HepG2 (cell line): ENCODE measurements around the gene MBD5.

Experiments
- CHD2 ChIP-seq: IDR thresholded peaks from 2 replicates; pipeline ENCODE4 v1.6.1; 2011; ENCODE audit warnings: low read depth, low read length, improper control_type of control experiment
- HCFC1 ChIP-seq: fragments of 150-350 bp; IDR thresholded peaks from 2 replicates; pipeline ENCODE4 v1.6.1; 2014; ENCODE audit warnings: low read depth, low read length
- HNRNPUL1 ChIP-seq: fragments of 200-400 bp; formaldehyde crosslinking; IDR thresholded peaks from 2 replicates; pipeline ENCODE4 v1.6.1; 2017; ENCODE audit warnings: low read depth, mild to moderate bottlenecking, low read length, moderate library complexity
- LCORL ChIP-seq, 2 experiments: fragments of 450-650 bp in 1 of 2; sonication (generic) in 1 of 2; formaldehyde crosslinking in 1 of 2; IDR thresholded peaks; 2 replicates each; pipeline versions ENCODE4 v1.5.0 to v1.6.1; 2017 to 2020; ENCODE audit warnings: antibody characterized with exemption in 1 of 2, missing genetic modification reagents in 1 of 2
- MYNN ChIP-seq: sonication (generic); formaldehyde crosslinking; IDR thresholded peaks from 2 replicates; pipeline ENCODE4 v1.4.0; 2020; ENCODE audit warnings: mild to moderate bottlenecking, low read depth, missing genetic modification reagents
- NFYC ChIP-seq: IDR thresholded peaks from 2 replicates; pipeline ENCODE4 v1.6.1; 2016; ENCODE audit warnings: missing genetic modification reagents, missing compliant biosample characterization
- NR0B2 ChIP-seq: sonication (generic); formaldehyde crosslinking; IDR thresholded peaks from 2 replicates; pipeline ENCODE4 v1.4.0; 2020; ENCODE audit warnings: mild to moderate bottlenecking, missing genetic modification reagents
- PLSCR1 ChIP-seq: sonication (generic); formaldehyde crosslinking; IDR thresholded peaks from 2 replicates; pipeline ENCODE4 v1.5.0; 2020; ENCODE audit warnings: missing genetic modification reagents, mild to moderate bottlenecking, borderline replicate concordance
- POLR2AphosphoS5 ChIP-seq: IDR thresholded peaks from 2 replicates; pipeline ENCODE4 v1.6.1; 2012; ENCODE audit warnings: low read depth, low read length
- RFX1 ChIP-seq: fragments of 450-650 bp; IDR thresholded peaks from 2 replicates; pipeline ENCODE4 v1.6.1; 2017
- ZBED4 ChIP-seq: sonication (generic); formaldehyde crosslinking; IDR thresholded peaks from 2 replicates; pipeline ENCODE4 v1.4.0; 2020; ENCODE audit warnings: missing genetic modification reagents, borderline replicate concordance
- ZBTB7A ChIP-seq: sonication (generic); formaldehyde crosslinking; IDR thresholded peaks from 2 replicates; pipeline ENCODE4 v1.8.0; 2022; ENCODE audit warnings: mild to moderate bottlenecking, missing genetic modification reagents
- ZNF280B ChIP-seq: sonication (generic); formaldehyde crosslinking; IDR thresholded peaks from 2 replicates; pipeline ENCODE4 v1.5.0; 2020; ENCODE audit warnings: missing genetic modification reagents, mild to moderate bottlenecking, borderline replicate concordance
- ZNF512 ChIP-seq: sonication (generic); formaldehyde crosslinking; IDR thresholded peaks from 2 replicates; pipeline ENCODE4 v1.4.0; 2020; ENCODE audit warnings: mild to moderate bottlenecking, missing genetic modification reagents

- no peak for TF ChIP-seq POLR2AphosphoS5
- TF ChIP-seq MYNN (CRISPR knock-in tag): no peak
- no peak for TF ChIP-seq HCFC1
- TF ChIP-seq ZBTB7A (CRISPR knock-in tag): no peak
- TF ChIP-seq NR0B2 (CRISPR knock-in tag): no peak
- no peak for TF ChIP-seq NFYC (CRISPR knock-in tag)
- TF ChIP-seq ZNF280B (CRISPR knock-in tag): no peak
- TF ChIP-seq ZBED4 (CRISPR knock-in tag): no peak
- TF ChIP-seq PLSCR1 (CRISPR knock-in tag): no peak
- no peak for TF ChIP-seq HNRNPUL1
- no peak for TF ChIP-seq CHD2
- TF ChIP-seq ZNF512: no peak
- TF ChIP-seq RFX1: no peak
- TF ChIP-seq LCORL (IDR thresholded peaks at IDR 0.05): no peak
- no peak for TF ChIP-seq LCORL (CRISPR knock-in tag; IDR thresholded peaks at IDR 0.05)
Measured at GRCh38 chr2:148511883-148512282, 491.0 kb downstream of the MBD5 start.
